H1 (cell line): ENCODE results near the gene XPOT. TPM values are rescaled to one million over a fixed set of nuclear protein-coding genes. Genes with fewer than 3 reads are reported as not detected.

Experiments used
- CTCF ChIA-PET: fragments of 300-600 bp; sonication (Branson Sonifier 250); formaldehyde crosslinking; loops from one replicate; lab custom pipeline; 2021; ENCODE audit not compliant: partially characterized antibody; lab: Charles Lee
- POLR2A ChIA-PET: fragments of 300-600 bp; sonication (Branson Sonifier 250); formaldehyde crosslinking; loops from one replicate; lab custom pipeline; 2021; ENCODE audit warnings: inconsistent platforms; ENCODE audit not compliant: partially characterized antibody; lab: Charles Lee
- DNase-seq, 2 experiments: peaks; one replicate each; pipeline versions ENCODE4 v3.0.0 to v3.0.0-alpha.2; 2010 to 2022; ENCODE audit warnings: low spot score in 2 of 2, low read depth in 1 of 2, mixed read lengths in 1 of 2
- FAIRE-seq: peaks from 2 replicates; lab custom pipeline; 2011; peaks lifted over from hg19 to GRCh38; lab: Jason Lieb, UNC
- H2AFZ ChIP-seq: 2 replicates; pipeline ENCODE4 v1.8.1; 2012; ENCODE audit warnings: low read length, inconsistent platforms
- H2AK5ac ChIP-seq: 2 replicates; pipeline ENCODE4 v1.6.1; 2013; ENCODE audit warnings: low read depth, low read length
- H2BK120ac ChIP-seq: replicated peaks from 2 replicates; pipeline ENCODE3; 2013; ENCODE audit warnings: low read depth, low read length, inconsistent platforms
- H2BK12ac ChIP-seq: 2 replicates; pipeline ENCODE4 v1.6.1; 2013; ENCODE audit warnings: low read depth, low read length
- H2BK15ac ChIP-seq: 2 replicates; pipeline ENCODE4 v1.6.1; 2013; ENCODE audit warnings: low read length
- H2BK20ac ChIP-seq: 2 replicates; pipeline ENCODE4 v1.6.1; 2013; ENCODE audit warnings: low read length
- H2BK5ac ChIP-seq: 2 replicates; pipeline ENCODE4 v1.6.1; 2013; ENCODE audit warnings: low read depth, low read length
- H3K14ac ChIP-seq: 2 replicates; pipeline ENCODE4 v1.6.1; 2013; ENCODE audit warnings: inconsistent platforms; ENCODE audit not compliant: insufficient read length
- H3K18ac ChIP-seq: 2 replicates; pipeline ENCODE4 v1.6.1; 2013; ENCODE audit warnings: low read length; ENCODE audit errors: extremely low read depth
- H3K23ac ChIP-seq: 2 replicates; pipeline ENCODE4 v1.6.1; 2013; ENCODE audit warnings: inconsistent platforms; ENCODE audit not compliant: insufficient read length
- H3K23me2 ChIP-seq: 2 replicates; pipeline ENCODE4 v1.6.1; 2013; ENCODE audit warnings: low read depth, low read length
- H3K27ac ChIP-seq: 2 replicates; pipeline ENCODE4 v1.6.1; 2011; ENCODE audit warnings: low read depth, low read length, inconsistent platforms
- H3K27me3 ChIP-seq, 4 experiments: replicated peaks in 1 of 4; 1 replicate in 1 of 4; 2 replicates in 3 of 4; pipeline versions ENCODE4 v1.6.1 to v1.8.1; 2011 to 2013; ENCODE audit warnings: low read length in 3 of 4, mild to moderate bottlenecking in 3 of 4, inconsistent platforms in 2 of 4, mixed read lengths in 2 of 4, moderate library complexity in 1 of 4; ENCODE audit not compliant: control insufficient read depth in 3 of 4, insufficient read depth in 3 of 4; ENCODE audit errors: extremely low read depth in 1 of 4
- H3K36me3 ChIP-seq, 4 experiments: 2 replicates each; pipeline versions ENCODE4 v1.6.1 to v1.8.1; 2011 to 2013; ENCODE audit warnings: mild to moderate bottlenecking in 4 of 4, low read length in 3 of 4, moderate library complexity in 2 of 4, control low read depth in 1 of 4, inconsistent platforms in 1 of 4; ENCODE audit not compliant: insufficient read depth in 4 of 4, control insufficient read depth in 2 of 4
- H3K4ac ChIP-seq: replicated peaks from 2 replicates; pipeline ENCODE3; 2013; ENCODE audit warnings: low read length, low read depth, mixed read lengths, inconsistent platforms; ENCODE audit not compliant: insufficient read length
- H3K4me1 ChIP-seq, 4 experiments: replicated peaks in 1 of 4; 1 replicate in 1 of 4; 2 replicates in 3 of 4; pipeline versions ENCODE4 v1.6.1 to v1.8.1; 2011 to 2013; ENCODE audit warnings: low read length in 3 of 4, inconsistent platforms in 2 of 4, mixed read lengths in 1 of 4; ENCODE audit not compliant: insufficient read depth in 4 of 4, control insufficient read depth in 3 of 4
- H3K4me2 ChIP-seq, 2 experiments: 2 replicates each; pipeline versions ENCODE4 v1.6.1 to v1.8.1; 2011 to 2013; ENCODE audit warnings: low read depth in 2 of 2, low read length in 2 of 2, control low read depth in 1 of 2, inconsistent platforms in 1 of 2, mild to moderate bottlenecking in 1 of 2; ENCODE audit not compliant: insufficient read depth in 1 of 2
- H3K4me3 ChIP-seq, 4 experiments: fragments of 200-600, 300-600 bp in 1 of 4; sonication (generic), shearing (Covaris generic), sonication (Bioruptor Twin) in 1 of 4; 2 replicates each; pipeline versions ENCODE4 v1.5.1 to v1.8.1; 2011 to 2016; ENCODE audit warnings: low read length in 4 of 4, low read depth in 3 of 4, control low read depth in 2 of 4, inconsistent platforms in 2 of 4, mild to moderate bottlenecking in 2 of 4, mixed read lengths in 1 of 4, moderate library complexity in 1 of 4; ENCODE audit not compliant: insufficient read depth in 2 of 4; ENCODE audit errors: extremely low read depth in 1 of 4
- H3K56ac ChIP-seq: replicated peaks from 2 replicates; pipeline ENCODE3; 2013; ENCODE audit warnings: low read depth, mild to moderate bottlenecking, mixed read lengths, low read length, inconsistent platforms; ENCODE audit not compliant: insufficient read length
- H3K79me1 ChIP-seq: 2 replicates; pipeline ENCODE4 v1.6.1; 2013; ENCODE audit warnings: low read depth, low read length, control low read depth
- H3K79me2 ChIP-seq, 2 experiments: 2 replicates each; pipeline versions ENCODE4 v1.6.1 to v1.8.1; 2012 to 2013; ENCODE audit warnings: low read length in 2 of 2, mild to moderate bottlenecking in 2 of 2, inconsistent platforms in 1 of 2; ENCODE audit not compliant: insufficient read depth in 2 of 2, control insufficient read depth in 1 of 2
- H3K9ac ChIP-seq, 4 experiments: replicated peaks in 1 of 4; 1 replicate in 1 of 4; 2 replicates in 3 of 4; pipeline versions ENCODE4 v1.6.1 to v1.8.1; 2011 to 2013; ENCODE audit warnings: low read depth in 3 of 4, low read length in 3 of 4, control low read depth in 2 of 4, mild to moderate bottlenecking in 2 of 4, moderate library complexity in 2 of 4, inconsistent platforms in 1 of 4; ENCODE audit errors: extremely low read depth in 1 of 4
- H3K9me3 ChIP-seq, 2 experiments: 2 replicates each; pipeline versions ENCODE4 v1.6.1 to v1.8.1; 2012 to 2013; ENCODE audit warnings: mild to moderate bottlenecking in 2 of 2, moderate library complexity in 2 of 2, control low read depth in 1 of 2, inconsistent platforms in 1 of 2, low read depth in 1 of 2, low read length in 1 of 2, mixed read lengths in 1 of 2; ENCODE audit not compliant: insufficient read depth in 2 of 2
- H4K20me1 ChIP-seq, 2 experiments: replicated peaks in 1 of 2; 2 replicates each; pipeline versions ENCODE3 to v1.8.1; 2011 to 2013; ENCODE audit warnings: inconsistent platforms in 2 of 2, low read length in 2 of 2, mild to moderate bottlenecking in 1 of 2; ENCODE audit not compliant: insufficient read depth in 2 of 2, control insufficient read depth in 1 of 2
- H4K5ac ChIP-seq: 2 replicates; pipeline ENCODE4 v1.6.1; 2013; ENCODE audit warnings: low read length, low read depth, mixed read lengths, inconsistent platforms; ENCODE audit not compliant: insufficient read length
- H4K8ac ChIP-seq: 2 replicates; pipeline ENCODE4 v1.8.0; 2013; ENCODE audit warnings: mild to moderate bottlenecking, moderate library complexity, low read length, inconsistent platforms; ENCODE audit not compliant: insufficient read depth; ENCODE audit errors: extremely low read depth
- H4K91ac ChIP-seq: replicated peaks from 2 replicates; pipeline ENCODE3; 2013; ENCODE audit warnings: low read length, mixed read lengths, inconsistent platforms; ENCODE audit not compliant: insufficient read length
- BCL11A ChIP-seq, 2 experiments: IDR thresholded peaks; one replicate each; pipeline ENCODE4 v1.6.1; 2011; ENCODE audit warnings: low read depth in 2 of 2, low read length in 2 of 2, mild to moderate bottlenecking in 2 of 2
- CHD2 ChIP-seq: IDR thresholded peaks from 2 replicates; pipeline ENCODE4 v1.6.1; 2012; ENCODE audit warnings: low read length, improper control_type of control experiment
- CTBP2 ChIP-seq: IDR thresholded peaks from 2 replicates; pipeline ENCODE4 v1.7.0; 2011; ENCODE audit warnings: borderline replicate concordance, mild to moderate bottlenecking, moderate library complexity, mixed read lengths, low read length; ENCODE audit not compliant: insufficient read depth, insufficient read length
- E2F6 ChIP-seq: IDR thresholded peaks from 2 replicates; pipeline ENCODE4 v1.6.1; 2012; ENCODE audit warnings: inconsistent platforms
- EGR1 ChIP-seq: IDR thresholded peaks from 2 replicates; pipeline ENCODE4 v1.6.1; 2011; ENCODE audit warnings: low read depth, low read length, borderline replicate concordance
- GABPA ChIP-seq: IDR thresholded peaks from 2 replicates; pipeline ENCODE4 v1.6.1; 2011; ENCODE audit warnings: mild to moderate bottlenecking, low read length, moderate library complexity, borderline replicate concordance; ENCODE audit not compliant: insufficient read depth
- JUND ChIP-seq: IDR thresholded peaks from 2 replicates; pipeline ENCODE4 v1.6.1; 2011; ENCODE audit warnings: mild to moderate bottlenecking, improper control_type of control experiment, low read length
- MAX ChIP-seq: IDR thresholded peaks from 2 replicates; pipeline ENCODE4 v1.6.1; 2012; ENCODE audit warnings: inconsistent platforms
- NANOG ChIP-seq: IDR thresholded peaks from 2 replicates; pipeline ENCODE4 v1.6.1; 2011; ENCODE audit warnings: low read length, low read depth, mild to moderate bottlenecking, inconsistent platforms; ENCODE audit not compliant: insufficient read depth, poor library complexity, severe bottlenecking
- RAD21 ChIP-seq, 2 experiments: IDR thresholded peaks in 1 of 2; conservative IDR thresholded peaks in 1 of 2; 2 replicates each; pipeline ENCODE4 v1.6.1; 2011; ENCODE audit warnings: low read depth in 2 of 2, low read length in 2 of 2, improper control_type of control experiment in 1 of 2, inconsistent platforms in 1 of 2, mild to moderate bottlenecking in 1 of 2, moderate library complexity in 1 of 2
- SIRT6 ChIP-seq: IDR thresholded peaks from one replicate; pipeline ENCODE4 v1.7.1; 2012; ENCODE audit warnings: low read length, inconsistent platforms
- TBP ChIP-seq: IDR thresholded peaks from 2 replicates; pipeline ENCODE4 v1.6.1; 2011; ENCODE audit warnings: low read depth, low read length, improper control_type of control experiment
- TCF12 ChIP-seq: IDR thresholded peaks from 2 replicates; pipeline ENCODE4 v1.6.1; 2011; ENCODE audit warnings: low read depth, mild to moderate bottlenecking, low read length
- TEAD4 ChIP-seq: IDR thresholded peaks from 2 replicates; pipeline ENCODE4 v1.6.1; 2012; ENCODE audit warnings: low read depth, low read length, inconsistent platforms, mixed read lengths
- WGBS, 2 experiments: shearing (Covaris generic) in 1 of 2; methylation state at CpG; one replicate each; pipeline versions ENCODE4 v1.1.6 to v1.1.7; 2013 to 2015; ENCODE audit warnings: low lambda C conversion rate in 2 of 2, mixed read lengths in 2 of 2, inconsistent platforms in 1 of 2, low coverage in 1 of 2, missing lambda C conversion rate in 1 of 2; ENCODE audit not compliant: insufficient replicate concordance in 2 of 2, insufficient coverage in 1 of 2, insufficient read length in 1 of 2; ENCODE audit errors: extremely low coverage in 1 of 2, missing lambda C conversion rate in 1 of 2; 5-methylcytosine and 5-hydroxymethylcytosine counted together
- polyA plus RNA-seq, 7 experiments: library from polyadenylated mRNA; depleted of rRNA in 3 of 7; stranded (reverse) in 5 of 7; unstranded in 2 of 7; fragments of >200 nt in 5 of 7; fragments of 200-250 nt in 2 of 7; gene quantifications; 1 replicate in 5 of 7; 2 replicates in 1 of 7; 4 replicates in 1 of 7; pipeline versions ENCODE4 v1.2.1 to v1.2.3, GENCODE V29; 2011 to 2013; ENCODE audit warnings: missing spikeins in 2 of 7, mixed read lengths in 2 of 7
- total RNA-seq: library from RNA; stranded (reverse); fragmentation: NEBNext Ultra II Directional; extraction: Animal tissue kit (Norgen Biotek cat#: 25700); gene quantifications from 2 replicates; pipeline ENCODE4 v1.2.1, GENCODE V29; 2021

XPOT gene
- total and polyA plus RNA-seq, 2 of the 8 experiments (the other 6 are each of a cell fraction or from before 2014, with no cell fraction given), result 38.8 to 176 TPM

- Histone ChIP-seq H3K4me3 (no peak overlapping the region), H4K91ac (no peak overlapping the region), H4K8ac (no peak overlapping the region), H3K4me2 (no peak overlapping the region), H3K27me3 (no peaks in the 10 kb centered on the region), H3K9ac (no peak overlapping the region), H3K23me2 (no peaks in the 10 kb centered on the region), H3K79me1 (no peaks in the 10 kb centered on the region), H3K56ac (no peak overlapping the region), H3K79me2 (no peaks in the 10 kb centered on the region), H2BK15ac (no peak overlapping the region), H2BK12ac (no peak overlapping the region), H3K14ac (no peak overlapping the region), H3K27ac (no peak overlapping the region), H3K18ac (no peak overlapping the region), H2BK120ac (no peak overlapping the region), H2AK5ac (no peak overlapping the region), H2BK5ac (no peak overlapping the region), H2AFZ (no peak overlapping the region), H3K9me3 (no peaks in the 10 kb centered on the region), H4K5ac (no peak overlapping the region), H3K23ac (no peak overlapping the region), H2BK20ac (no peak overlapping the region), H3K4ac (no peak overlapping the region), H3K36me3 (peaks cover 2 to 64% (median 20%) of the 10 kb centered on the region in 4 experiments), H3K4me1 (no peaks in the 10 kb centered on the region), H4K20me1 (no peaks in the 10 kb centered on the region)
- ChIA-PET CTCF (interaction anchor here (1.3 to 1.4 kb wide), 2 partner anchors 10 to 58 kb away, joined by 3 to 4 read pairs; no protein-coding TSS in a partner anchor), POLR2A (no interaction called here)
- FAIRE-seq (no peak), DNase-seq (no peak)
- WGBS, 2 experiments, result 67% methylated on average over 1 of the region's 1 CpG; no CpG with 5 or more reads in 1 of the 2 experiments
- TF ChIP-seq CTBP2, result no peak
- no peak for TF ChIP-seq GABPA
- no peak for TF ChIP-seq EGR1
- no peak for TF ChIP-seq TEAD4
- TF ChIP-seq E2F6, result no peak
- no peak for TF ChIP-seq TCF12
- TF ChIP-seq CHD2, result no peak
- TF ChIP-seq RAD21 (IDR thresholded peaks at IDR 0.05 in 1 of 2, conservative IDR thresholded peaks at IDR 0.05 in 1 of 2; ENCODE audit: low read depth in 2 of 2, low read length in 2 of 2), result no peak
- no peak for TF ChIP-seq NANOG
- TF ChIP-seq TBP, result no peak
- no peak for TF ChIP-seq JUND
- no peak for TF ChIP-seq SIRT6
- no peak for TF ChIP-seq BCL11A (IDR thresholded peaks at IDR 0.05; ENCODE audit: low read depth in 2 of 2, low read length in 2 of 2)
- no peak for TF ChIP-seq MAX
Observed at GRCh38 chr12:64491718-64492117, 87.5 kb downstream of the XPOT start.
